ENCODE measurements around the gene KIF21A.

KIF21A gene

GRCh38 chr12:39395866-39396265, 47.1 kb downstream of the KIF21A start:
- Histone ChIP-seq H3K4me1 (ENCODE audit: control insufficient read depth in 2 of 2, insufficient read depth in 1 of 2, low read depth in 1 of 2, low read length in 2 of 2) (peaks cover 16 to 25% of the 10 kb centered on the region in 2 donors), H3K79me1 (ENCODE audit: low read depth, low read length) (no peaks in the 10 kb centered on the region), H2BK15ac (ENCODE audit: low read length) (no peak overlapping the region), H2BK5ac (ENCODE audit: low read length) (no peak overlapping the region), H2BK120ac (ENCODE audit: low read depth, low read length) (no peak overlapping the region), H4K8ac (ENCODE audit: low read depth, low read length) (no peak overlapping the region), H4K91ac (ENCODE audit: low read depth, low read length, poor library complexity) (no peak overlapping the region), H3K9me3 (replicated peaks in 1 of 2; ENCODE audit: control insufficient read depth in 2 of 2, insufficient read depth in 1 of 2, low read depth in 1 of 2, low read length in 2 of 2) (peaks cover 0 to 6% of the 10 kb centered on the region in 2 donors), H3K9ac (ENCODE audit: low read depth, low read length, poor library complexity) (no peak overlapping the region), H3K27me3 (ENCODE audit: control insufficient read depth in 3 of 3, insufficient read depth in 3 of 3, low read depth in 1 of 3, low read length in 3 of 3) (no peaks in the 10 kb centered on the region), H2AK5ac (ENCODE audit: low read depth, low read length) (no peak overlapping the region), H3K14ac (ENCODE audit: low read length) (no peak overlapping the region), H3K4me3 (ENCODE audit: low read length in 2 of 2) (no peak overlapping the region), H3K18ac (ENCODE audit: low read length) (no peak overlapping the region), H3K4me2 (ENCODE audit: insufficient read depth, low read length, poor library complexity, severe bottlenecking) (no peak overlapping the region), H3K4ac (ENCODE audit: low read length) (no peak overlapping the region), H3K36me3 (replicated peaks in 1 of 2; ENCODE audit: control insufficient read depth in 2 of 2, insufficient read depth in 2 of 2, low read length in 2 of 2) (peaks cover 0 to 4% of the 10 kb centered on the region in 2 donors), H2AFZ (ENCODE audit: low read length) (no peak overlapping the region), H2BK12ac (ENCODE audit: low read length) (no peak overlapping the region), H3K27ac (replicated peaks; ENCODE audit: low read length) (no peak overlapping the region), H3K23ac (ENCODE audit: low read depth, low read length, poor library complexity) (no peak overlapping the region)
- DNase-seq (ENCODE audit: low spot score), result no peak
- WGBS, 2 donors (ENCODE audit: extremely low coverage in 2 of 2, insufficient read length in 2 of 2, insufficient replicate concordance in 1 of 2), result 100% methylated on average over 1 of the region's 6 CpGs; no CpG with 5 or more reads in 1 of the 2 donors

DNA sequence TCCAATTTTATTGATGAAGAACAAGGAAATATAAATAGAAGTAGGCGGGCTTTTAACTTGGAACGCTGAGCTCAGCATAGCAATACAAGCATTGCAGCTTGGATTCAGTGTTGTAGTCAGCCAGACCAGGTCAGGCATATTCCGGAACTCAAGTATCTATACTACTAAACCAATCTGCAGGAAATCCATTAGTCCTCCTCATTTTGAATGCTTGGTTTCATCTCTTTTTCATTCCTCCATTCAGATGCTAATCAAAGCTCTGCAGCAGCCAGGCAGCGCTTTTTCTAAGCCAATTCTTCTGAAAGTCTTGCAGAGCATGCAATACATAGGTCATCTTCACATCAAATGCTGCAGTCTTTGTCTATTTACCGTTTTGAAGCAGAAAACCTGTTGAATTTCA, 49.0 kb downstream of the KIF21A start:
- no peak overlapping the region for H3K4me3 ChIP-seq (ENCODE audit: low read length in 2 of 2)
- H2BK5ac ChIP-seq (ENCODE audit: low read length), result no peak overlapping the region
- H3K36me3 ChIP-seq (replicated peaks in 1 of 2; ENCODE audit: control insufficient read depth in 2 of 2, insufficient read depth in 2 of 2, low read length in 2 of 2), result no peaks in the 10 kb centered on the region
- peak; percentile 20 for DNase-seq (ENCODE audit: low spot score)
- H3K14ac ChIP-seq (ENCODE audit: low read length), result no peak overlapping the region
- no peaks in the 10 kb centered on the region for H3K79me1 ChIP-seq (ENCODE audit: low read depth, low read length)
- no peak overlapping the region for H3K4ac ChIP-seq (ENCODE audit: low read length)
- no peak overlapping the region for H3K4me2 ChIP-seq (ENCODE audit: insufficient read depth, low read length, poor library complexity, severe bottlenecking)
- H3K9me3 ChIP-seq (replicated peaks in 1 of 2; ENCODE audit: control insufficient read depth in 2 of 2, insufficient read depth in 1 of 2, low read depth in 1 of 2, low read length in 2 of 2), result peaks cover 0 to 6% of the 10 kb centered on the region in 2 donors
- no peak overlapping the region for H3K18ac ChIP-seq (ENCODE audit: low read length)
- no peak overlapping the region for H2BK12ac ChIP-seq (ENCODE audit: low read length)
- H3K23ac ChIP-seq (ENCODE audit: low read depth, low read length, poor library complexity), result no peak overlapping the region
- H2AFZ ChIP-seq (ENCODE audit: low read length), result no peak overlapping the region
- no peak overlapping the region for H4K8ac ChIP-seq (ENCODE audit: low read depth, low read length)
- peak overlapping the region; percentile 40 for H3K27ac ChIP-seq (replicated peaks; ENCODE audit: low read length)
- H2BK120ac ChIP-seq (ENCODE audit: low read depth, low read length), result no peak overlapping the region
- H3K9ac ChIP-seq (ENCODE audit: low read depth, low read length, poor library complexity), result no peak overlapping the region
- H2AK5ac ChIP-seq (ENCODE audit: low read depth, low read length), result no peak overlapping the region
- no peaks in the 10 kb centered on the region for H3K27me3 ChIP-seq (ENCODE audit: control insufficient read depth in 3 of 3, insufficient read depth in 3 of 3, low read depth in 1 of 3, low read length in 3 of 3)
- WGBS, 2 donors (ENCODE audit: extremely low coverage in 2 of 2, insufficient read length in 2 of 2, insufficient replicate concordance in 1 of 2), result no CpG with 5 or more reads among the region's 5 CpGs
- H4K91ac ChIP-seq (ENCODE audit: low read depth, low read length, poor library complexity), result no peak overlapping the region
- H3K4me1 ChIP-seq (ENCODE audit: control insufficient read depth in 2 of 2, insufficient read depth in 1 of 2, low read depth in 1 of 2, low read length in 2 of 2), result peaks cover 17 to 25% of the 10 kb centered on the region in 2 donors
- H2BK15ac ChIP-seq (ENCODE audit: low read length), result no peak overlapping the region

GRCh38 chr12:39393179-39393578, 49.7 kb downstream of the KIF21A start:
- no peak overlapping the region for H3K18ac ChIP-seq (ENCODE audit: low read length)
- H3K27ac ChIP-seq (replicated peaks; ENCODE audit: low read length), result no peak overlapping the region
- H3K23ac ChIP-seq (ENCODE audit: low read depth, low read length, poor library complexity), result no peak overlapping the region
- H3K4me2 ChIP-seq (ENCODE audit: insufficient read depth, low read length, poor library complexity, severe bottlenecking), result no peak overlapping the region
- H3K4me1 ChIP-seq (ENCODE audit: control insufficient read depth in 2 of 2, insufficient read depth in 1 of 2, low read depth in 1 of 2, low read length in 2 of 2), result peaks cover 17 to 25% of the 10 kb centered on the region in 2 donors
- no CpG with 5 or more reads among the region's 2 CpGs for WGBS, 2 donors (ENCODE audit: extremely low coverage in 2 of 2, insufficient read length in 2 of 2, insufficient replicate concordance in 1 of 2)
- no peak overlapping the region for H2BK15ac ChIP-seq (ENCODE audit: low read length)
- H3K4ac ChIP-seq (ENCODE audit: low read length), result no peak overlapping the region
- H3K4me3 ChIP-seq (ENCODE audit: low read length in 2 of 2), result no peak overlapping the region
- no peak overlapping the region for H2AFZ ChIP-seq (ENCODE audit: low read length)
- no peak overlapping the region for H3K9ac ChIP-seq (ENCODE audit: low read depth, low read length, poor library complexity)
- no peak overlapping the region for H2BK12ac ChIP-seq (ENCODE audit: low read length)
- peaks cover 0 to 4% of the 10 kb centered on the region in 2 donors for H3K36me3 ChIP-seq (replicated peaks in 1 of 2; ENCODE audit: control insufficient read depth in 2 of 2, insufficient read depth in 2 of 2, low read length in 2 of 2)
- no peak overlapping the region for H3K14ac ChIP-seq (ENCODE audit: low read length)
- H3K79me1 ChIP-seq (ENCODE audit: low read depth, low read length), result no peaks in the 10 kb centered on the region
- H3K9me3 ChIP-seq (replicated peaks in 1 of 2; ENCODE audit: control insufficient read depth in 2 of 2, insufficient read depth in 1 of 2, low read depth in 1 of 2, low read length in 2 of 2), result peaks cover 0 to 9% of the 10 kb centered on the region in 2 donors
- no peak overlapping the region for H2AK5ac ChIP-seq (ENCODE audit: low read depth, low read length)
- no peak overlapping the region for H2BK5ac ChIP-seq (ENCODE audit: low read length)
- H4K91ac ChIP-seq (ENCODE audit: low read depth, low read length, poor library complexity), result no peak overlapping the region
- DNase-seq (ENCODE audit: low spot score), result no peak
- no peaks in the 10 kb centered on the region for H3K27me3 ChIP-seq (ENCODE audit: control insufficient read depth in 3 of 3, insufficient read depth in 3 of 3, low read depth in 1 of 3, low read length in 3 of 3)
- no peak overlapping the region for H2BK120ac ChIP-seq (ENCODE audit: low read depth, low read length)
- H4K8ac ChIP-seq (ENCODE audit: low read depth, low read length), result no peak overlapping the region

DNA sequence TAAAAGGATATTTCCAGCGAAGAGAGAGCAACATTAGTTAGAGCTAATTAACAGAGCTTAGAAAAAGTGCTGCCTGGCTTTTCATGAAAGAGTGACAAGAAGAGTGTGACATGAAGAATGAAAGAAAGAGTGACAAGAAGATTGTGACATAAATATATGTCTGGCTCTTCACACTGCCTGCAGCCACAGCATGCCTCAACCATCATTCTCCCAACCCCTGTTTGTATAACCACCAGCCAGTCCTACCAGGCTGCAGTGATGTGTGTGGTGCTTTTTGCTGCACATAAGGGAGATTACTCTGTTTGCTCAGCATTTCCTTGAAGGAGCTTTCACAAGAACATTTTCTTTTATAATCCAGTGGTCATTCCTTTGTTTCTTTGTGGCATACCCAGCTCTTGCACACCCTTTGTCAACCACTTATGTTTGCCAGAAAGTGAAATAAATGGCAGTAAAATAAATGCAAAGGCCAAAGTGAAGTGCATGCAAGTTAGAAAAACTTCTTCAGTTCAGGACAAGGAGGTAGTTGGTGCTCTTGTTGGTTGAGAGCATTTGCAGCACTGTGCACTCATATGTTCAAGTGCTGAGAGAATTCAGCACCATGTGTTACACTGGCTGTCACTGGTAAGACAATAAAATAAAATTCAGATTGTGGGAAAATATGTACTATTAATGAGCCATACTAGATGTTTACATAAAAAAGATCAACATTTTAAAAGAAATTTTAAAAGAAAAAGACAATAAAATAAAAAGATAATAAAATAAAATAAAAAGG, 50.6 kb downstream of the KIF21A start:
- Histone ChIP-seq H3K9me3 (replicated peaks in 1 of 2; ENCODE audit: control insufficient read depth in 2 of 2, insufficient read depth in 1 of 2, low read depth in 1 of 2, low read length in 2 of 2) (peaks cover 0 to 15% of the 10 kb centered on the region in 2 donors), H2BK5ac (ENCODE audit: low read length) (no peak overlapping the region), H4K8ac (ENCODE audit: low read depth, low read length) (no peak overlapping the region), H2AK5ac (ENCODE audit: low read depth, low read length) (no peak overlapping the region), H3K36me3 (replicated peaks in 1 of 2; ENCODE audit: control insufficient read depth in 2 of 2, insufficient read depth in 2 of 2, low read length in 2 of 2) (peaks cover 0 to 13% of the 10 kb centered on the region in 2 donors), H4K91ac (ENCODE audit: low read depth, low read length, poor library complexity) (no peak overlapping the region), H3K4me2 (ENCODE audit: insufficient read depth, low read length, poor library complexity, severe bottlenecking) (no peak overlapping the region), H3K18ac (ENCODE audit: low read length) (no peak overlapping the region), H2BK12ac (ENCODE audit: low read length) (no peak overlapping the region), H2AFZ (ENCODE audit: low read length) (no peak overlapping the region), H3K27ac (replicated peaks; ENCODE audit: low read length) (peak overlapping the region; percentile 3), H3K9ac (ENCODE audit: low read depth, low read length, poor library complexity) (no peak overlapping the region), H3K4me3 (ENCODE audit: low read length in 2 of 2) (no peak overlapping the region), H3K27me3 (ENCODE audit: control insufficient read depth in 3 of 3, insufficient read depth in 3 of 3, low read depth in 1 of 3, low read length in 3 of 3) (no peaks in the 10 kb centered on the region), H2BK15ac (ENCODE audit: low read length) (no peak overlapping the region), H3K4me1 (ENCODE audit: control insufficient read depth in 2 of 2, insufficient read depth in 1 of 2, low read depth in 1 of 2, low read length in 2 of 2) (peaks cover 17 to 25% of the 10 kb centered on the region in 2 donors), H3K79me1 (ENCODE audit: low read depth, low read length) (no peaks in the 10 kb centered on the region), H3K4ac (ENCODE audit: low read length) (no peak overlapping the region), H2BK120ac (ENCODE audit: low read depth, low read length) (no peak overlapping the region), H3K14ac (ENCODE audit: low read length) (no peak overlapping the region), H3K23ac (ENCODE audit: low read depth, low read length, poor library complexity) (no peak overlapping the region)
- no CpG with 5 or more reads among the region's 1 CpG for WGBS, 2 donors (ENCODE audit: extremely low coverage in 2 of 2, insufficient read length in 2 of 2, insufficient replicate concordance in 1 of 2)
- no peak for DNase-seq (ENCODE audit: low spot score)
